Right lobe of liver (tissue), 6 donors: Measurements from ENCODE around the gene MAPT. TPM values are rescaled to one million over a fixed set of nuclear protein-coding genes. Genes with fewer than 3 reads are reported as not detected.
A peak's percentile ranks its signal among the peaks of the same experiment; 100 is the strongest.

ENCODE experiments used
- ATAC-seq, 4 donors: fragments of 200-7000 bp; cut with Tn5 transposase; one replicate each; pipeline ENCODE4 v1.9.1; 2020; ENCODE audit warnings: mild to moderate bottlenecking in 4 of 4, moderate library complexity in 4 of 4
- DNase-seq, 3 donors: peaks; one replicate each; pipeline ENCODE4 v3.0.0-alpha.2; 2020
- H3K27ac ChIP-seq, 3 donors: fragments of 200-600 bp; one replicate each; pipeline ENCODE4 v1.8.0; 2022
- H3K27me3 ChIP-seq, 2 donors: fragments of 200-600 bp; one replicate each; pipeline ENCODE4 v1.8.0; 2022
- H3K36me3 ChIP-seq, 4 donors: fragments of 200-600 bp; sonication (generic) in 1 of 4; one replicate each; pipeline versions ENCODE4 v1.5.1 to v1.8.0; 2017 to 2022; ENCODE audit warnings: control low read depth in 1 of 4
- H3K4me1 ChIP-seq, 4 donors: fragments of 200-600 bp; sonication (generic) in 1 of 4; one replicate each; pipeline versions ENCODE4 v1.5.1 to v1.8.0; 2017 to 2022; ENCODE audit warnings: control low read depth in 1 of 4
- H3K4me3 ChIP-seq, 3 donors: fragments of 200-600 bp; one replicate each; pipeline ENCODE4 v1.8.0; 2022
- H3K9me3 ChIP-seq, 4 donors: fragments of 200-600 bp; sonication (generic) in 1 of 4; one replicate each; pipeline versions ENCODE4 v1.5.1 to v1.8.0; 2017 to 2022; ENCODE audit warnings: control low read depth in 1 of 4
- POLR2A ChIP-seq: fragments of 450-650 bp; IDR thresholded peaks from one replicate; pipeline ENCODE4 v1.6.1; 2017; ENCODE audit warnings: antibody characterized with exemption, mild to moderate bottlenecking
- WGBS: methylation state at CpG from one replicate; pipeline ENCODE4 v1.1.6; 2018; ENCODE audit warnings: low coverage, low lambda C conversion rate; ENCODE audit not compliant: insufficient coverage; ENCODE audit errors: missing lambda C conversion rate; 5-methylcytosine and 5-hydroxymethylcytosine counted together
- intact Hi-C, 2 donors: fragments of 100-400 bp; cut with DNase I; formaldehyde crosslinking; loops; one replicate each; pipeline versions ENCODE4 v1.11.2 to v1.14.1; 2022
- total RNA-seq, 6 experiments: library from RNA; depleted of rRNA in 2 of 6; stranded (reverse); fragments of >200 nt in 2 of 6; fragmentation: NEBNext Ultra II Directional in 3 of 6; extraction: Animal tissue kit (Norgen Biotek cat#: 25700) in 3 of 6; gene quantifications; one replicate each; pipeline versions ENCODE4 v1.1.0 to v1.2.4, GENCODE V29; 2016 to 2023
- TF ChIP-seq, protein P1 (sequence below), 4 donors: fragments of 200-600 bp in 3 of 4; fragments of 450-650 bp in 1 of 4; IDR thresholded peaks; one replicate each; pipeline versions ENCODE4 v1.5.1 to v1.8.0; 2016 to 2022; ENCODE audit warnings: antibody characterized with exemption in 4 of 4, mild to moderate bottlenecking in 2 of 4
- donor health status: DM: no; HTN: yes; CAD: no.
- donor health status: DM: no; HTN: no; CAD: no.
- donor health status: DM: no; HTN: no; CAD: no.
- donor health status: DM: no; HTN: yes; CAD: no.
- donor health status: DM: no; HTN: yes; CAD: no.

MAPT gene
- total RNA-seq, 6 experiments from 2014 or later = 0.39 to 4.9 (median 0.59) TPM

DNA sequence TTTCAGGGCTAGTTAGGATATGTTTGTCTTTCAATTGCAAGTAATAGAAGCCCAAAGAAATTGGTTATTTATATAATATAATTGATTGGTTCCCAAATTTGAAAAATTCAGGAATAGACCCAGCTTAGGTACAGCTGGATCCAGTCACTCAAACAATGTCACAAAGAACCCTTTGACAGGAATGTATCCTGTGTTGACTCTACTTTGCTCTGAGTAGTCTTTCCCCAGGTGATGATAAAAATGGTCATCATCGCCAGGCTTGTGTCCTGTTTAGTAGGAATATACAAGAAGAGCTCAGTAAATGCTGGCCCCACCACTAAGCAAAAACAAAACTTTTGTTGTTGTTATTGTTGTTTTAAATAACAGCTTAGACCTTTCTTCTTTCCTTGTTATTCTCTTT lies 35.0 kb downstream of the MAPT start:
- H3K27ac ChIP-seq = no peak overlapping the region
- ATAC-seq (no peak), DNase-seq (no peak)
- TF ChIP-seq POLR2A = no peak
- TF ChIP-seq, protein P1, sequence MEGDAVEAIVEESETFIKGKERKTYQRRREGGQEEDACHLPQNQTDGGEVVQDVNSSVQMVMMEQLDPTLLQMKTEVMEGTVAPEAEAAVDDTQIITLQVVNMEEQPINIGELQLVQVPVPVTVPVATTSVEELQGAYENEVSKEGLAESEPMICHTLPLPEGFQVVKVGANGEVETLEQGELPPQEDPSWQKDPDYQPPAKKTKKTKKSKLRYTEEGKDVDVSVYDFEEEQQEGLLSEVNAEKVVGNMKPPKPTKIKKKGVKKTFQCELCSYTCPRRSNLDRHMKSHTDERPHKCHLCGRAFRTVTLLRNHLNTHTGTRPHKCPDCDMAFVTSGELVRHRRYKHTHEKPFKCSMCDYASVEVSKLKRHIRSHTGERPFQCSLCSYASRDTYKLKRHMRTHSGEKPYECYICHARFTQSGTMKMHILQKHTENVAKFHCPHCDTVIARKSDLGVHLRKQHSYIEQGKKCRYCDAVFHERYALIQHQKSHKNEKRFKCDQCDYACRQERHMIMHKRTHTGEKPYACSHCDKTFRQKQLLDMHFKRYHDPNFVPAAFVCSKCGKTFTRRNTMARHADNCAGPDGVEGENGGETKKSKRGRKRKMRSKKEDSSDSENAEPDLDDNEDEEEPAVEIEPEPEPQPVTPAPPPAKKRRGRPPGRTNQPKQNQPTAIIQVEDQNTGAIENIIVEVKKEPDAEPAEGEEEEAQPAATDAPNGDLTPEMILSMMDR (IDR thresholded peaks at IDR 0.05) = no peak
- intact Hi-C loops = no loop called here
- peaks cover 0 to 3% (median 0%) of the 10 kb centered on the region in 4 donors for H3K9me3 ChIP-seq
- 78% methylated on average over 1 of the region's 1 CpG for WGBS
- H3K27me3 ChIP-seq = no peaks in the 10 kb centered on the region
- H3K36me3 ChIP-seq = peaks cover 0 to 12% (median 5%) of the 10 kb centered on the region in 4 donors
- peaks cover 0 to 62% (median 8%) of the 10 kb centered on the region in 4 donors for H3K4me1 ChIP-seq
- no peak overlapping the region for H3K4me3 ChIP-seq

DNA sequence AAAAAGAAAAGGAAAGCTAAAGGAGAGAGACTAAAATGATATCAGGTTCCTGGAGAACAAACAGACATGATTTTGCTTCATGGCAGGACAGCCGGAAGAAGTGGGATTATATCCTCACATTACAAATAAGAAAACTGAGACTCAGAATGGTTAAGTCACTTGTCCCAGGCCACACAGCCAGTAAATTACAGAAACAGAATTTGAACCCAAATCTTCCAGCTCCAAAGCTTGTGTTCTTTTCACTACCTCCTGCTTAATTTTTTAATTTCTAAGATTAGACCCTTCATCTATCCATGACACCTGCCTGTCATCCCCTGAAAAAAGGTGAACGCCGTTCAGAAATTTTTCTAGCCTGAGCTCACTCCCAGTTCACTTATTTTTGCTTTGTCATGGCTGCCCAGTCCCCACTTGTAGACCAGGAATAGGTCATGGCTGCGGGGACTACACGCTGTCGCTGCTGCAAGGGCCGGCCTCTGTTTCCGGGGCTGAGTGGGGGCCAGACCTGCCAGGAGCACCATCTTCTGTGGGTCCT lies 36.1 kb downstream of the MAPT start:
- WGBS = 76% methylated on average over 7 of the region's 8 CpGs
- intact Hi-C loops = no loop called here
- no peak for DNase-seq
- no peak overlapping the region for H3K27ac ChIP-seq
- peaks cover 0 to 51% (median 3%) of the 10 kb centered on the region in 4 donors for H3K4me1 ChIP-seq
- H3K36me3 ChIP-seq = peaks cover 0 to 12% (median 5%) of the 10 kb centered on the region in 4 donors
- peaks cover 0 to 3% (median 0%) of the 10 kb centered on the region in 4 donors for H3K9me3 ChIP-seq
- TF ChIP-seq POLR2A = no peak
- TF ChIP-seq, protein P1 (IDR thresholded peaks at IDR 0.05) = no peak
- ATAC-seq = no peak
- H3K4me3 ChIP-seq = no peak overlapping the region
- no peaks in the 10 kb centered on the region for H3K27me3 ChIP-seq

DNA sequence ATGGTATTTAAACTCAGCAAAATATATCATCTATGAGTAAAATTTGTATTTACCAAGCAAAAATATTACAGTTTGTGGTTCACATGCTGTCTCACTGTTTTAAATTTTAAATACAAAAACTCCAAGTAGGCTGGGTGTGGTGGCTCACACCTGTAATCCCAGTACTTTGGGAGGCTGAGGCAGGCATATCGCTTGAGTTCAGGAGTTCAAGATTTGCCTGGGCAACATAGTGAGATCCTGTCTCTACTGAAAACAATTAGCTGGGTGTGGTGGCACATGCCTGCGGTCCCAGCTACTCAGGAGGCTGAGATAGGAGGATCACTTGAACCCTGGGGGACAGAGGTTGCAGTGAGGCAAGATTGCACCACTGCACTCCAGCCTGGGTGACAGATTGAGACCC lies 37.3 kb downstream of the MAPT start:
- 92% methylated on average over 2 of the region's 2 CpGs for WGBS
- Histone ChIP-seq H3K4me3 (no peak overlapping the region), H3K27ac (no peak overlapping the region), H3K9me3 (peaks cover 0 to 3% (median 0%) of the 10 kb centered on the region in 4 donors), H3K36me3 (peaks cover 0 to 12% (median 5%) of the 10 kb centered on the region in 4 donors), H3K27me3 (no peaks in the 10 kb centered on the region), H3K4me1 (peaks cover 0 to 45% (median 5%) of the 10 kb centered on the region in 4 donors)
- ATAC-seq = no peak
- DNase-seq = no peak
- intact Hi-C loops = no loop called here
- no peak for TF ChIP-seq POLR2A
- TF ChIP-seq, protein P1 (IDR thresholded peaks at IDR 0.05) = no peak

DNA sequence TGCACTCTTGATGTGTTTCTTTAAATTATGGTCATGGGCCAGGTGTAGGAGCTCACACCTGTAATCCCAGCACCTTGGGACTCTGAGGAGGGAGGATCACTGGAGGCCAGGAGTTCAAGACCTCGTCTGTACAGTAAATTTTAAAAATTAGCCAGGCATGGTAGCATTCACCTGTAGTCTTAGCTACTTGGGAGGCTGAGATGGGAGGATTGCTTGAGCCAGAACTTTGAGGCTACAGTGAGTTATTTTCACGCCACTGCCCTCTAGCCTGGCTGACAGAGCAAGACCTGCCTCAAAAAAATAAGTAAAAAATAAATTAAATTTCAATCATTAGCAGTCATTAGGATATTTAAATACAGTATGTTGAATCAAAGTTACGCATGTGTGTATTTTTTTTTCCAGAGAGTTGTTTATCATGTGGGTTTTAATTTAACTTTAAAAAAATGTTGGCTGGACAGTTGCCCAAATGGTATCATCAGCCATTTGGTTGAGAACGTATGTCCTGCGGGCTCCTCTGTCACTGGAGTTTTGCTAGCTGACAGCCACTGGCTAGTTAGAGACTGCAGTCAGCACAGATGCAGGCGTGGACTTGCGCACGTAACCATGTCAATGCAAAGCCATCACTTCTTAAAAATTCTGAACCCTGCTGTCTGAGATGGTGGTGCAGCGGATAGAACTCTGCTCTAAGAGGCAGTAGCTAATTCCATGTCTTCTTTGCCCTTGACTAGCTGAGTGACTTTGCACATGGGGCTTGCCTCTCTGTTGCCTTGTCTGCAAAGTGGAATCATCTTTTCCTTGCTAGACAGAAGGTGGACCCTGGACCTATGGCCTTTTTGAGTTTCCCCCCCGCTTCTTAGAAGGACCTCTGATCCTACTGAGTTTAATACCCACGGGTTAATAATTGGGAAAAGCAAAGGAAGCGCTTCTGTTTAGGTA lies 40.0 kb downstream of the MAPT start:
- Histone ChIP-seq H3K36me3 (peaks cover 0 to 12% (median 3%) of the 10 kb centered on the region in 4 donors), H3K9me3 (no peaks in the 10 kb centered on the region), H3K27ac (peak overlapping the region; percentile 33 to 88 (median 63)), H3K4me3 (peak overlapping the region; percentile 36 to 86 (median 62)), H3K4me1 (peaks cover 0 to 44% (median 6%) of the 10 kb centered on the region in 4 donors), H3K27me3 (no peaks in the 10 kb centered on the region)
- intact Hi-C loops = no loop called here
- peak; percentile 29 to 50 (median 34) for ATAC-seq
- DNase-seq = peak in 2 of 3 donors; percentile 62 to 78
- WGBS = 36% methylated on average over 12 of the region's 12 CpGs
- TF ChIP-seq, protein P1 (IDR thresholded peaks at IDR 0.05) = no peak
- TF ChIP-seq POLR2A = no peak
